Stimulated activated CD4-positive, alpha-beta T cell treated with anti-CD3 and anti-CD28 coated beads, Interleukin-2, amount 100 ng/mL, for 4 hours (primary cell): ENCODE measurements around the gene CTIF.

Experiments
- DNase-seq: peaks from one replicate; pipeline ENCODE4 v3.0.0-alpha.2; 2020; ENCODE audit warnings: low read depth

The CTIF gene

GRCh38 chr18:48776156-48776555 lies 237.3 kb downstream of the CTIF start:
- no peak for DNase-seq

DNA sequence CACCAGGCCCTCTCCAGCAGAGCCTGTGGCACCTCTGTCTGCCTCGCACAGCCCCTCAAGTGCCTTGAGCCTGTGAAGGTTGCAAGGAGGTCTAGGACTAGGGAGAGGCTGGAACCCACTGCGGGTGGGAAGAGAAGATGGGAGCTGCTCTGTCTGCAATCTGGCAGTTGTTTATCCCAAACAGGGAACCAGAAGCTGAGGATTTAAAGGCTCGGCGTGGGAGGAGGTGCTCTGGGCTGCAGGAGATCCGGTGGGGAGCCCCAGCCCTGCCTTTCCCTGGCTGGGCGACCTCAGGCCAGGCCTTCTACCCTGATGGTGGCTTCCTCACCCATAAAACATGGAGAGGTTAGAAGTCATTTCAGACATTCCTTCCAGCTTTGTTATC lies 237.8 kb downstream of the CTIF start:
- DNase-seq: no peak

- DNase-seq: peak; percentile 49
Observed at GRCh38 chr18:48777026-48777743, 238.4 kb downstream of the CTIF start.

- DNase-seq: no peak
Observed at GRCh38 chr18:48777744-48778116, 238.9 kb downstream of the CTIF start.

DNA sequence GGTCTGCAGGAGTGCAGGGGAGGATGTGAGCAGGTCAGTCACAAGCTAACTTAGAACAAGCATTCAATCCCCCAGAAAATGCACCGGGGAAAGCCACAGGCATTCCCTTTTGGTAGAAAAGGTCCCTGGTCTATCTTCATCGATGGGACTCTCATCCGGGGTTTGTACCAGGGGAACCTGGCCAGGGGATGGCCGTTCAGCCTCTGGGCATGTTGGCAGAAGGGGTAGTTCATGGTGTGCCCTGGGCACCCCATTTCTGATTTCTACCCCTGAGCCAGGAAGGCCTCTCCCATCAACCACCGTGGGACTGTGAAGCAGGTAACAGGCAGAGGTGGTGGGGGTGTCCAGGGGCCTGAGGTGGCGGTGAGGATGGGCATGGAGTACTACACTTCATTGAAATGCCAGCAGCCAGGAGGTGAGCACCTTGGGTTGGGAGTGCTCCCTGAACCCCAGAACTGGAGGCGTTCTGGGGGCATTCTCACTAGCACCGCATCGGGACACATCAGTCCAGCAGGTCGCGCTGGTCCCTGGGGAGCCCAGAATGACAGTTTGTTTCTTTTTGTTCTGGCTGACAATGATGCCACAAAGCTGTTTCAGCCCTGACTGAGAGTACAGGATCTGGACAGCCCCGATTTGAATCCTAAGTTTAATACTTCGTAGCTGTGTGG lies 239.6 kb downstream of the CTIF start:
- DNase-seq: no peak

DNA sequence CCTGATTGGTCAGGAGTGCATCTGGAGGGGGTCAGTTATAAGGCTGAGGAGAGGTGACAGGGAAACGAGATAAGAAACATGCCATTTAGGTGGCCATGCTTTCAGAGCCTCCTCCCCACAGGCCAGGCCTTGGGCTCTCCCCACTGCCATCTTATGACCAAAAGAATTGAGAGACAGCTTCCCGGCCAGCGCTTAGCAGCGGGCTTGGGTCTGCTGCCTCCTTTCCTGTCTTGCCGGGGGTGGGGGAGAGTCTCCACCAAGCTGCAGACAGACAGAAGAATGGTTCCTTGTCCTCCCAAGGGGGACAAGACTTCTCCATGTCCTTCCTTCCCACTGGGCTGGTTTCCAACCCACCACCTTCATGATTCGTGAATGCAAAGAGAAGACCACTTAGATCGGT lies 240.6 kb downstream of the CTIF start:
- DNase-seq: no peak

DNA sequence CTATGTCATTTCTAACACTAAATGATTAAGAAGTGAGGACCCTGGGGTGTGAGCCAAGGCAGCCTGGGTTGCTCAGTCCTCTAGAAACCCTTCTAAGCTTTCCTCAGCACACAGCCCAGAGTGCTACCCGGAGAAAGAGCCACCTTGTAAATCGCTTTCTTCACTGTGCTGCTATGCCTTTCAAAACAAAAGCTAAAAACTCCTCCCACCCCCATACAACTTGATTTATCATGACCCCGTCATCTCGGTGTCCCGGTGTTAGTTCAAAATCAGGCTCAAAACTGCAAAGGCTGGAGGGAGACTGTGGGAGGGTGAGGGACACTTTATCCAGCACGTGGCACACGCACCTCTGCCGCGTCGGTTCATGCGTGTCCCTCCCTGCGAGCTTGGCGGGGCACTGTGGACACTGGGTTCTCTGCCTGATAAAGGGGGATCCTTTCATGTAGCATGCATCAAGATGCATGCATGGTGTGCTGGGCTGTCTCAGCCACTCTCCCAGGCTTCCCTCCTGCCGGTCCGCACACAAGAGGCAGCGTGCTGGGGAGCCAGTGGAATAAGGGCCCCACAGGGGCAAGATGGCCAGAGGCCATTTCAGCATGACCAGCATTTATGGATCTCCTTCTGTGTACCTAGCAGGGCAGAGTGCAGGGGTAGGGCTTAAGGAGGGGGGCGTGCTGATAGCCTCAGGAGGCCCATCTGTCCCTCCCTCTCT lies 241.5 kb downstream of the CTIF start:
- DNase-seq: no peak

DNA sequence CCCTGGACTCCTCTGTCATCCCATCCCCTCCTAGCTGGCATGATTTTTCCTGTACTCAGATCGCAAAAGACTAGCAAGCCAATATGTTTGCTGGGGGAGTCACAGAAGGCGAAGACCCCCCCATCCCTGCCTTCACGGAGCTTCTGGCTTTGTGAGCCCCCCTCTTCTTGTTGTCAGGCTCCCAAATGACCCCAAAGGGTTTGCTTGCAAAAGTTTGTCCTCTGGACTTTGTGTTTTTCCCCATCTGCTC lies 242.0 kb downstream of the CTIF start:
- no peak for DNase-seq

GRCh38 chr18:48781163-48781987 lies 242.5 kb downstream of the CTIF start:
- DNase-seq: no peak

- DNase-seq: no peak
Observed at GRCh38 chr18:48781988-48782363, 243.1 kb downstream of the CTIF start.

DNA sequence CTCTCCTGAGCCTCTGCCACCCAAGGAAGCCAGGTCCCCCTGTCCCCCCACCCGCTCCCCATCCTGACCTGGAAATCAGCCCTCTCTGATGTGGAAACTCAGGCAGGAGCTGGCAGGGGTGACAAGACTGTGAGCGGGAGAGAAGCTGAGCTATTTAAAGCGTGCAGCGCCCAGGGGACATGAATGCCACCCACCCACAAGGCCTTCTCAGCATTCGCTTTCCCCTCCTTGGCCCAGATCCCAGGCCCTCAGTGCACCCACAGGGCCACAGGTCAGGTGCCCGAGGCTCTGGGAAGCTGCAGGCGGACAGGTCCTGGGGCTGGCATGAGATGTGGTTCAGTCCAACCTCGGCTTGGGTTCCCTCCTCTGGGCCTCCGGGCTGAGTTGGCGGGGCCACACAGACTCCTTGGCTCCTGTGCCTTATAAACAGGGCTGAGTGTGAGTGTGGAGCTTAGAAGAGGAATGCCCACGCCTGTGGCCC lies 243.6 kb downstream of the CTIF start:
- no peak for DNase-seq

- no peak for DNase-seq
Observed at GRCh38 chr18:48783616-48784520, 245.0 kb downstream of the CTIF start.

GRCh38 chr18:48784656-48785055 lies 245.8 kb downstream of the CTIF start:
- DNase-seq: no peak

DNA sequence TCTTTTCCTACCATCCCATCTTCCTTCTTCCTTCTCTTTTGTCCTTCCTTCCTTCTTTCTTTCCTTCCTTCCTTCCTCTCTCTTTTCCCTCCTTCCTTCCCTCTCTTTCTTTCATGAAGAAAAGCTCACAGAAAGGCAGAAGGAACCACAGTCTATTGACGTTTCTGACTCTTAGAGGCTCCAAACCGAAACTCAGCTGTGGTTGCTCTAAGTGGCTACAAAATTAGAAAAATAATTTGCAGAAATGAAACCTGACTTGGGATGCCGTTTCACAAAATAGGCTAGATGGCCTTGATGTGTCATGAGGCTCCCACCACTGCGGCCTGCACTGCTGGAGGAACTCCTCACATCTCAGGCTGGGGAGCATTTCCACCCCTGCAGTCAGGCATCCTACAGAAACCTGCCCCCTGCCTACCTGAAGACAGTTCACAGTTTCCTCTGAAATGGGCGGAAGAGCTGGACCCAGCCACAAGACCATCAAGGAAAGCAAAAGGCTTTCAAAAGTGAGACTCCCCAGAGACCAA lies 246.3 kb downstream of the CTIF start:
- DNase-seq: no peak

DNA sequence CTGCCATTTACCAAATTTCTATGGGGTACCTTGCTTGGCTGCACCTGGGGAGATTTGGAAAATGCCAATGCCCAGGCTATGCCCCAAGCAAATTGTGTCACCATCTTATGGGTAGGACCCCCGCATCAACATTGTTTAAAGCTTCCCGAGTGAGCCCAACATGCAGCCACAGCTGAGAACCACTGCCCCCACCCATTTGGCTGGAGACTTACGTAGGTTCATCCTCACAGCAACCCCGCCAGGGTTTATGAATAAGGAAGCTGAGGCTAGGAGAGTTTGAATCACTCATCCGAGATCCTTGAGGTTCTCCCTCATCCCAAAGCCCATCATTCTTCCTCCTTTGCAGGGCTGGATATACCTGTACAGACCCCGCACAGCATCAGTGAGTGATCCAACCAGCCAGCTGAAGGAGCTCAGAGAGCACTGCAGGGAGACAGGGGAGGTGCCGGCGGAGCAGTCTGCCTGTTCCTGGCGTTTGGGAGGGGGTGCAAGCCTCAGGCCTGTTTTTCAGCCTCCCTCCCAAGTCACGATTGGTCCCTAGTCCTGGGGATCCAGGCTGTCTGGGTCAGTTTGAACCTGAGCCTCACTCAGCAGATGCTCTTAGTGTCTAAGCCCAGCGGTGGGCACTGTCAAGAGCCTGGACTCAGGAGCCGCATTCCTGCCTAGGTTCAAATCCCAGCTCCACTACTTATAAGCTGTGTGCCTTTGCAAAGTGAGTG lies 247.1 kb downstream of the CTIF start:
- DNase-seq: no peak

DNA sequence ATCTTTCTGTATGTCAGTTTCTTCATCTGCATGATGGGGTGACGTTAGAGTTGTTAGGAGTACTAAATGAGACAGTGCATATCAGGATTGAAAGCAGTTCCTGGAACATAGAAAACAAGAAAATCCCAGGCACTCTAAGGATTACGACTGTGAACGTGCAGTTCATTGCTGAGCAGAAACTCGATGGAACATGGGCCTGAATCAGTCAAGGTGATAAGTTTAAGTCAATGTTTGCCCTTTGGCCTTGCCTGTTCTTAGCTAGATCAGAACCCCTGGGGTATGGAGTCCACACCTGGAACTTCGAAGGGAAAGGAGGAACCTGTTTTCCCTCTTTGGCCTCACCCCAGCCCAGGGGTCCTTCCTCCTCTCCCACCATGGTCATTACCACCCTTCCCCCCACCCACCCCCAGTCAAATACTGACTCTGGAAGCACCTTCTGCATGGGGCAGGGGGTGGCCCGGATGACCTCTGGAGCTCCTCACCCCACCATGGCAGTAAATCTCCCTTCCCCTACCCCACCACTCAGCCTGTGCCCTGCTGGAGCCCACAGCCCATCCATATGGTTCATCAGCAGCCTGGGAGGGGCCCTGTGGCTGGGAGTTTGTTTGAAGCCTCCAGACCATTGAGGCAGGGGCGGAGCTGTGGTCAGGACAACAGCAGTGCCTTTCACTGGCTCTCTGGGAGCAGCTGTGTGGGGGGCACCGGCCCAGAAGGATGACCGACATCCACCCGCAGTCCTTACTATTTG lies 247.8 kb downstream of the CTIF start:
- no peak for DNase-seq

DNA sequence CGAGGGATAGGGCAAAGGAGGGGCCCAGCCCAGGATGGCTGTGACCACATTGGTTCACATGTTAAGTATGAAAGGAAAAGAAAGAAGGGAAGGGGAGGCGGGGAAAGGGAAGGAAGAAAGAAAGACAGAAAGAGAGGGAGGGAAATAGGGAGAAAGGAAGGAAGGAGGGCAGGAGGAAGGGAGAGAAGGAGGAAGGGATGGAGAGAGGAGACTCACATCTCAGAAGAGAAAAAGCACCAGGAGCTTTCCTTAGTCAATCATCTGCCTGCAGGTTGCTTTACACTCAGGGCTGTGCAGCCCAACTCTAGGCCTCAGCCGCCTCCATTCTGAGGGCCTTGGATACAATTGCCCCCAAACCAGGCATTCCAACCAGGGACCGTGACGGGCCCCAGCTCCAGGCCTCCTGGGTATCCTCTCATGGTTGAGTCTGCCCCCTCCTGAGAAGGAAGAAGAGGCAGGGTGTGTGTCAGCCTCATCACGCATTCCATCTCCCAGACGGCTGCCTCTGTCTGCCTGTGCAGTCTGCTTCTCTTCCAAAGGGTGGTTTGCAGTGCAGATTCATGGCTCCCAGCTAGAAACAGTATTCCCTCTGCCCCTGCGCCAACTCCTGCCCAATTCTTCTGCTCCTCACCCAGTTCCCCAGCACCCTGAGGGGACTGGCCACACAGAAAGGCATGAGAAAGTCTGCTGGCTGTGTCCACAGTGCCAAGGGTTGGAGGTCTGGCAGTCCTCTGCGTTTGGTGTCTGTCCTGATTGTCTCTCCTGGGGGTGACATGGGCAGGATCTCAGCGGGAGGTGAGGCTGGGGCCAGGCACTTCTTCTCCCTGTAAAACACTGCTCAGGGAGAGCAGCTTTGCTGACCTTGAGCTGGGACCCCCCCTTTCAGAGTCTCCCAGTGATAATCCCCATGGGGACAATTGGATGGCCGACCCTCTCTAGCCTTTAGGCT lies 248.6 kb downstream of the CTIF start:
- DNase-seq: no peak

DNA sequence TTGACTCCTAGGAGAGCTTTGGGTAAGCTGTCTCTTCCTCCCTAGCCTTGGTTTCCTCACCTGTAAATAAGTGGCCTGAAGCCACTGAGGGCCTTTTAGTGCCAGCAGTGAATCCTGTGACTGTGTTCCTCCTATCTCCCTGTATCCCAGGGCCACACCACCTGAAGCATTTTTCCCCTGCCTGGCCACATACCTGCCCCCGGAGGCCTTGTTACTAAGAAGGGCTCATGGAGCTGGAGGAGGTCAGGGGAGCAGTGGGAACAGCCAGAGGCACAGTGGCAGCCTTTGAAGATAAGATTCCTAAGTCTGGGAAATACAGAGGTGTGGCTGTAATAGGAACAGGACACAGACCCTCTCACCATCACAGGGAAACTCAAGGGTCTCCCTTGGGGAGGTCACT lies 249.5 kb downstream of the CTIF start:
- DNase-seq: no peak
